ENCODE measurements around the gene METTL26. TPM values are rescaled to one million over a fixed set of nuclear protein-coding genes. Genes with fewer than 3 reads are reported as not detected.

Gene METTL26
- polyA plus RNA-seq, 3 donors: 57.1 to 80.9 (median 70.4) TPM

GRCh38 chr16:608019-608418, 28.1 kb downstream of the METTL26 start:
- no peak for DNase-seq
- H3K4me3 Mint-ChIP-seq: no peak overlapping the region
- H3K36me3 Mint-ChIP-seq: peaks cover 8 to 32% of the 10 kb centered on the region in 2 donors
- H3K27ac ChIP-seq (ENCODE audit: low read depth in 1 of 2, low read length in 2 of 2): no peak overlapping the region
- H3K27me3 Mint-ChIP-seq (ENCODE audit: low read depth in 3 of 3): no peaks in the 10 kb centered on the region
- no peak overlapping the region for H2AFZ ChIP-seq (ENCODE audit: insufficient read depth, low read depth, low read length, poor library complexity, severe bottlenecking)
- TF ChIP-seq CTCF (IDR thresholded peaks at IDR 0.05): no peak
- H3K9ac ChIP-seq (ENCODE audit: insufficient read depth, low read length, poor library complexity, severe bottlenecking): no peak overlapping the region
- peaks cover 9% of the 10 kb centered on the region for H3K4me1 Mint-ChIP-seq
- H3K4me1 ChIP-seq (ENCODE audit: control insufficient read depth in 1 of 2, insufficient read depth in 2 of 2, low read length in 2 of 2): no peaks in the 10 kb centered on the region
- WGBS (ENCODE audit: insufficient coverage): 100% methylated on average over 2 of the region's 10 CpGs
- H3K4me3 ChIP-seq (replicated peaks in 1 of 3; ENCODE audit: low read depth in 2 of 3, low read length in 3 of 3): no peak overlapping the region
- peaks cover 82% of the 10 kb centered on the region for H4K20me1 ChIP-seq (ENCODE audit: insufficient read depth, low read length)
- no peak overlapping the region for H3K4me2 ChIP-seq (replicated peaks; ENCODE audit: extremely low read depth, low read length, poor library complexity, severe bottlenecking)
- peak overlapping the region in 1 of 7 donors; percentile 54 for H3K27ac Mint-ChIP-seq
- no peaks in the 10 kb centered on the region for H3K27me3 ChIP-seq (ENCODE audit: control insufficient read depth in 2 of 2, insufficient read depth in 2 of 2, low read length in 2 of 2)
- peaks cover 80% of the 10 kb centered on the region for H3K79me2 ChIP-seq (ENCODE audit: insufficient read depth, low read length)
- peaks cover 0 to 24% (median 9%) of the 10 kb centered on the region in 7 donors for H3K9me3 Mint-ChIP-seq
- peaks cover 0 to 9% of the 10 kb centered on the region in 2 donors for H3K9me3 ChIP-seq (replicated peaks in 1 of 2; ENCODE audit: control insufficient read depth in 1 of 2, insufficient read depth in 1 of 2, low read length in 2 of 2)
- no peaks in the 10 kb centered on the region for H3K36me3 ChIP-seq (replicated peaks in 1 of 2; ENCODE audit: control insufficient read depth in 1 of 2, insufficient read depth in 2 of 2, low read length in 2 of 2)
- intact Hi-C loops (cut with micrococcal nuclease): no loop called here

- Mint-ChIP-seq H3K4me3 (no peak overlapping the region), H3K36me3 (peaks cover 8 to 32% of the 10 kb centered on the region in 2 donors), H3K9me3 (peaks cover 0 to 24% (median 9%) of the 10 kb centered on the region in 7 donors), H3K4me1 (peaks cover 9% of the 10 kb centered on the region), H3K27me3 (ENCODE audit: low read depth in 3 of 3) (no peaks in the 10 kb centered on the region), H3K27ac (no peak overlapping the region)
- H3K4me3 ChIP-seq (replicated peaks in 1 of 3; ENCODE audit: low read depth in 2 of 3, low read length in 3 of 3): no peak overlapping the region
- peaks cover 0 to 9% of the 10 kb centered on the region in 2 donors for H3K9me3 ChIP-seq (replicated peaks in 1 of 2; ENCODE audit: control insufficient read depth in 1 of 2, insufficient read depth in 1 of 2, low read length in 2 of 2)
- intact Hi-C loops (cut with micrococcal nuclease): no loop called here
- H4K20me1 ChIP-seq (ENCODE audit: insufficient read depth, low read length): peaks cover 94% of the 10 kb centered on the region
- no peak for TF ChIP-seq CTCF (IDR thresholded peaks at IDR 0.05)
- no peak overlapping the region for H2AFZ ChIP-seq (ENCODE audit: insufficient read depth, low read depth, low read length, poor library complexity, severe bottlenecking)
- 98% methylated on average over 16 of the region's 22 CpGs for WGBS (ENCODE audit: insufficient coverage)
- no peaks in the 10 kb centered on the region for H3K4me1 ChIP-seq (ENCODE audit: control insufficient read depth in 1 of 2, insufficient read depth in 2 of 2, low read length in 2 of 2)
- no peaks in the 10 kb centered on the region for H3K36me3 ChIP-seq (replicated peaks in 1 of 2; ENCODE audit: control insufficient read depth in 1 of 2, insufficient read depth in 2 of 2, low read length in 2 of 2)
- peaks cover 92% of the 10 kb centered on the region for H3K79me2 ChIP-seq (ENCODE audit: insufficient read depth, low read length)
- H3K4me2 ChIP-seq (replicated peaks; ENCODE audit: extremely low read depth, low read length, poor library complexity, severe bottlenecking): no peak overlapping the region
- H3K27me3 ChIP-seq (ENCODE audit: control insufficient read depth in 2 of 2, insufficient read depth in 2 of 2, low read length in 2 of 2): no peaks in the 10 kb centered on the region
- H3K27ac ChIP-seq (ENCODE audit: low read depth in 1 of 2, low read length in 2 of 2): no peak overlapping the region
- DNase-seq: no peak
- no peak overlapping the region for H3K9ac ChIP-seq (ENCODE audit: insufficient read depth, low read length, poor library complexity, severe bottlenecking)
Observed at GRCh38 chr16:606656-607307, 29.3 kb downstream of the METTL26 start.

Measured in CD14-positive monocyte (primary cell).